HG03139 (cell line): ENCODE data around the gene BSPRY.
"Not testable (repeated sequence)": the region's sequence is repeated elsewhere in the genome, so short reads cannot be mapped to it uniquely, and the experiment has no call there.

Source experiments
- ATAC-seq: cut with Tn5 transposase; IDR thresholded peaks from one replicate; pipeline ENCODE4 v1.9.1; 2021; ENCODE audit not compliant: unreplicated experiment

The BSPRY gene

DNA sequence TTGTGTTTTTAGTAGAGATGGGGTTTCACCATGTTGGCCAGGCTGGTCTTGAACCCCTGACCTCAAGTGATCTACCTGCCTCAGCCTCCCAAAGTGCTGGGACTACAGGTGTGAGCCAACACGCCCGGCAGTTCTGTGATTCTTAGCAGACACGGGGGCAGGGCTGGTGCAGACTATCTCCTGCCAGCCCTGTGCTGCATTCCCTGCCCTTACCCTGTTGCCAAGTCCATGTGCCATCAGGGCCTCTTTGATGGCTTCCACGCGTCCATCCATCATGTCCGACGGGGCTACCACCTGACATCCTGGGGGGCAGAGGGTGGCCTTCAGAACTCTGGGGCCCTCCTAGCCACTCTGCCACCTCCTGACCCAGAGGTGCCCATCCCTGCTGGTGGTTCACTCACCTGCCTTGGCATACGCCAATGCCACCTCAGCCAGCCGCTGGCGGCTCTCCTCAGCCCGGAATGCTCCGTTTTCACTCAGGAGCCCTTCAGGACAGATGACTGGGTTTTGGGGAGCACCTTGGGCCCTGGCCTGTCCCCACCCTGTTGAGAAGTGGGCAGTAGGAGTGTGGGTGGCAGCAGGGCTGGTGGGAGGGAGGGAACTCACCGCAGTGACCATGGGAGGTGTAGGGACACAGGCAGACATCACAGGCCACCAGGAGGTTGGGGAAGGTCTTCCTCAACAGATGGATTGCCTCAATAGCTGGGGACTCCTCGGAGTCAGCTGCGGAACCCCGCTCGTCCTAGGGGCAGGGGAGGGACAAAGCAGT lies 41.0 kb downstream of the BSPRY start:
- ATAC-seq = no peak

GRCh38 chr9:113391917-113392316 lies 42.6 kb downstream of the BSPRY start:
- ATAC-seq = no peak

GRCh38 chr9:113393281-113393680 lies 43.9 kb downstream of the BSPRY start:
- no peak for ATAC-seq

- no peak for ATAC-seq
Observed at GRCh38 chr9:113395000-113395861, 45.9 kb downstream of the BSPRY start.

GRCh38 chr9:113397203-113397631 lies 47.9 kb downstream of the BSPRY start:
- ATAC-seq = no peak

DNA sequence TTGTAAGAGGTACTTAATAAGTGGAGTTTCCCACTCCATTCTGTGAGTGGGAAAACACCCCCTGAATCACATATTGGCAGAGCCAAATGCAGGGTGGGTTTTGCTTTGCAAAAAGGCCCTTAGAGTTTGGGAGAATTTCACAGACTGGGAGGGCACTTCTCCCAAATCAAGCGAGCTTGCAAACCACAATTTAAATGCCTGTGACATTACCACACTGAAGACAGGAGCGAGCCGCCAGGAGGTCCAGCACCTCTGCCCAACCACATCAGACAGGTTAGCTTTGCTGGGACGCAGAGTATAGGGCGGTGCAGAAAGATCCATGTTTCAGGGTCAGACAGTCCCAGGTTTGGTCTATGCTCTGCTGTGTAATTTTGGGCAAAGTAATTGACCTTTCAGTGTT lies 49.5 kb downstream of the BSPRY start:
- no peak for ATAC-seq

DNA sequence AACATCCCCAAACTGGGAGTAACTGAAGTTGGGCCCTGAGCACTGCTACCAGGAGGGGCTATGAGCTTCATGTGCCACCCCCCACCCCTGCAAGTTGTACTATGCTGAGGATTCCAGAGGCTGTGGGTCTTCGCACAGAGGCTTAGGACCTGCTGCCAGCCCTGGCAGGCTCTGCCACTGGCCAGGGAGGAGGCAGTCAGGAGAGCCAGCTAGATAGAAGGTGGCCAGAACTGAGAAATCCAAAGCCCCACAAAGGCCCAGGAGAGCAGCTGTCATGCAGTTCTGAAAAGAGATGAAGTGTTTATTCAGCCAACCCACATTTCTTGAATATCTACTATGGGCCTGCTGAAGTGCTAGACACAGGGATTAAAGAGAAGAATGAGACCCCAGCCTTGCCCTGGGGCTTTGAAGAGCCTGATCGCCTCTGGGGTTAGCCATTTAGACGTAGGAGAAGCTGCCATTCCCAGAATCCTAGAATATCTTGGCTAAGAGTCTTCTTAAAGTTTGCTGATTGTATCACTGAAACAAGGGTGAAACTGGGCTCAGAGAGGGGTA lies 50.4 kb downstream of the BSPRY start:
- ATAC-seq = no peak

GRCh38 chr9:113401027-113401792 lies 51.9 kb downstream of the BSPRY start, which contains the start of gene ALAD:
Gene ALAD, minus strand, starts transcription at chr9:113401284. Its CDS starts 7,725 bp downstream, at chr9:113393559.
- ATAC-seq = peak; percentile 99

DNA sequence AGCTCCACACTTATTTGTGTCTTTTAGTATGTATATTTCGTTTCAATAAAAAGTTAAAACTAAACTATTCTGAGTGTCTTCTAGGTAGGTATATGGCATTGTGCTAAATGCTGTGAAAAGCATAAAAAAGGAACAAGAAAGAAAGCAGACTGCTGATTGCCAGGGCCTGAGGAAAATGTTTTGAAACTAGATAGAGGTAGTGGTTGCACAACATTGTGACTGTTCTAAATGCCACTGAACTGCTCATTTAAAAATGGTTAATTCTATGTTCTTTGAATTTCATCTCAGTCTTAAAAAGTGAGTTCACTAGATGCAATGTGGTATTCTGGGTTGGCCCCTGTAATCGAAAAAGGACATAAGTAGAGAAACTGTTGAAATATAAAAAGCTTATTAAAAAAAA lies 54.3 kb downstream of the BSPRY start:
- no peak for ATAC-seq

GRCh38 chr9:113406353-113406752 lies 57.0 kb downstream of the BSPRY start:
- not testable (repeated sequence) for ATAC-seq

- ATAC-seq = not testable (repeated sequence)
Observed at GRCh38 chr9:113406873-113407511, 57.7 kb downstream of the BSPRY start.

DNA sequence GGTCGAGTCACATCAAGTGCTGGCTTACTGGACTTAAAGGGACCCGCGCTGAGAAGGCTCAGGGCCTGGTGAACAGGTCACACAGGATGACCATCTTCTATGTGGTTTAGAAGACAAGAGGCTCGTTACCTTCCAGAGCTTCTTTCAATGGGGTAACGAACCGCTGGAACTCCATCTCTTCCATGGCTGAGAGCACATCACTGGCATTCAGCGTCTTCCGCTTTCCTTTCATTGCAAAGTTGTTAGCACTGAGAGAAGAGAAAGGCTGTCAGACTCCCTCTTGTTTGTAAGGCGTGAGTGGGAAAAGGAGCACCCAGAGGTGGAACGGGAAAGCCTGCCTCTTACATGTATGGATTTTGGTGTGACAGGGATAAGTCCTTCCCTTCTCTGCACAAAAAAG lies 60.1 kb downstream of the BSPRY start:
- ATAC-seq = no peak

- ATAC-seq = no peak
Observed at GRCh38 chr9:113409883-113410206, 60.5 kb downstream of the BSPRY start.

- peak; percentile 82 for ATAC-seq
Observed at GRCh38 chr9:113410207-113410864, 61.0 kb downstream of the BSPRY start, which contains the start of the genes C9orf43 and POLE3. Gene C9orf43, plus strand, starts transcription at chr9:113410747. Its CDS starts 2,747 bp downstream, at chr9:113413494. Gene POLE3, minus strand, starts transcription at chr9:113410675. Its CDS starts 382 bp downstream, at chr9:113410293.

- ATAC-seq = peak; percentile 92
Observed at GRCh38 chr9:113416149-113416721, 66.9 kb downstream of the BSPRY start.

GRCh38 chr9:113417370-113417769 lies 68.0 kb downstream of the BSPRY start:
- no peak for ATAC-seq
